Tibial nerve (tissue), 4 donors: Measurements from ENCODE around the gene ZMPSTE24.

Experiments used
- EP300 ChIP-seq, 2 donors: sonication (generic); formaldehyde crosslinking; IDR thresholded peaks; one replicate each; pipeline ENCODE4 v1.6.1; 2017; ENCODE audit warnings: antibody characterized with exemption in 2 of 2, mild to moderate bottlenecking in 1 of 2
- POLR2A ChIP-seq, 2 donors: fragments of 450-650 bp; IDR thresholded peaks; one replicate each; pipeline ENCODE4 v1.6.1; 2017; ENCODE audit warnings: antibody characterized with exemption in 2 of 2, mild to moderate bottlenecking in 2 of 2, moderate library complexity in 2 of 2
- TF ChIP-seq, protein P1 (sequence below), 5 experiments: fragments of 200-600 bp in 3 of 5; fragments of 450-650 bp in 2 of 5; sonication (generic) in 3 of 5; IDR thresholded peaks; one replicate each; pipeline ENCODE4 v1.5.1; 2016 to 2019; ENCODE audit warnings: antibody characterized with exemption in 5 of 5, mild to moderate bottlenecking in 3 of 5, moderate library complexity in 2 of 5

DNA sequence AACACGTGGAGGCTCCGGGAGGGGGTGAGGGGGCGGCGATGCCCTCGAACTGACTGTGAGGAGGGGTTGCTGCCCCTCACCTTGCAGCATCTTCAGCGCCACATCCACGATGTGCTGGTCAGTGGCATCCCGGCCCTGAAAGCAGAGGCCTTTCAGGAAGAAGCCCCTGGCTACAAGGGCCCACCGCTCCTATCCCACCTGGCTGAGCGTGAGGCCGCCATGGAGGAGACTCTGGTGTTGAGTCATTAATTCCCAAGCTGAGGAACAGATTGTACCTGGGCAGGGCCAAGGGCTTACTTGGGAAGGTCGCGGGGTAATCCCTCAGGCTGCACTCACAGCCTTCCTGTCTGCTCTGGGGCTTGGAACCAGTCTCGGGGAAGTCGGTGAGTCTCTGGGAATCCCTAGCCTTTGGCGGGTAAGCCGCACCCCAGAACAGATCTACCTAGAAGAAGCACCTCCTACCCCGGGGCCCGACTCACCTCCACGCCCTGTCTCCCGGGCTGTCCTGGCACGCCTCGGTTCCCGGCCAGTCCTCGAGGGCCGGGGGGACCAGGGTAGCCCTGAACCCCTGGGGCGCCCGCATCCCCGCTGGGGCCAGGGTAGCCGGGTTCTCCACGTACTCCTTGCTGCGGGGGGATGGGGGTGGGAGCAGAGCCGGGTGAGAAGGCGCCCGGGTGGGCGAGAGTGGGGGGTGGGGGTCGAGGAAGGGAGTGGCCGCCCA, 45.2 kb downstream of the ZMPSTE24 start:
- TF ChIP-seq, protein P1, sequence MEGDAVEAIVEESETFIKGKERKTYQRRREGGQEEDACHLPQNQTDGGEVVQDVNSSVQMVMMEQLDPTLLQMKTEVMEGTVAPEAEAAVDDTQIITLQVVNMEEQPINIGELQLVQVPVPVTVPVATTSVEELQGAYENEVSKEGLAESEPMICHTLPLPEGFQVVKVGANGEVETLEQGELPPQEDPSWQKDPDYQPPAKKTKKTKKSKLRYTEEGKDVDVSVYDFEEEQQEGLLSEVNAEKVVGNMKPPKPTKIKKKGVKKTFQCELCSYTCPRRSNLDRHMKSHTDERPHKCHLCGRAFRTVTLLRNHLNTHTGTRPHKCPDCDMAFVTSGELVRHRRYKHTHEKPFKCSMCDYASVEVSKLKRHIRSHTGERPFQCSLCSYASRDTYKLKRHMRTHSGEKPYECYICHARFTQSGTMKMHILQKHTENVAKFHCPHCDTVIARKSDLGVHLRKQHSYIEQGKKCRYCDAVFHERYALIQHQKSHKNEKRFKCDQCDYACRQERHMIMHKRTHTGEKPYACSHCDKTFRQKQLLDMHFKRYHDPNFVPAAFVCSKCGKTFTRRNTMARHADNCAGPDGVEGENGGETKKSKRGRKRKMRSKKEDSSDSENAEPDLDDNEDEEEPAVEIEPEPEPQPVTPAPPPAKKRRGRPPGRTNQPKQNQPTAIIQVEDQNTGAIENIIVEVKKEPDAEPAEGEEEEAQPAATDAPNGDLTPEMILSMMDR (IDR thresholded peaks at IDR 0.05) = no peak
- no peak for TF ChIP-seq POLR2A (IDR thresholded peaks at IDR 0.05)
- TF ChIP-seq EP300 (IDR thresholded peaks at IDR 0.05) = no peak
